ENCODE data around the gene CHRM2.

CHRM2 gene

GRCh38 chr7:136911344-136911743 lies 42.9 kb downstream of the CHRM2 start:
- CTCF ChIA-PET = no interaction called here
- TF ChIP-seq FOXK2 (IDR thresholded peaks at IDR 0.05) (no peak), LEF1 (IDR thresholded peaks at IDR 0.05; ENCODE audit: borderline replicate concordance) (no peak), HDGF (IDR thresholded peaks at IDR 0.05; ENCODE audit: borderline replicate concordance) (no peak)
- POLR2A ChIA-PET = no interaction called here
- peak; percentile 12 for DNase-seq (ENCODE audit: extremely low spot score)

GRCh38 chr7:136912339-136912738 lies 43.9 kb downstream of the CHRM2 start:
- TF ChIP-seq FOXM1 (IDR thresholded peaks at IDR 0.05; ENCODE audit: borderline replicate concordance) (no peak), LEF1 (IDR thresholded peaks at IDR 0.05; ENCODE audit: borderline replicate concordance) (no peak), FOXK2 (IDR thresholded peaks at IDR 0.05) (no peak), TARDBP (IDR thresholded peaks at IDR 0.05) (no peak), NFRKB (IDR thresholded peaks at IDR 0.05) (no peak), CTBP1 (IDR thresholded peaks at IDR 0.05; ENCODE audit: borderline replicate concordance) (no peak), SUZ12 (IDR thresholded peaks at IDR 0.05) (no peak), ARNT (IDR thresholded peaks at IDR 0.05) (no peak)
- POLR2A ChIA-PET = no interaction called here
- DNase-seq (ENCODE audit: extremely low spot score) = no peak
- CTCF ChIA-PET = no interaction called here

GRCh38 chr7:136914016-136914415 lies 45.6 kb downstream of the CHRM2 start:
- no peak for TF ChIP-seq FOXK2 (IDR thresholded peaks at IDR 0.05)
- TF ChIP-seq SP1 (IDR thresholded peaks at IDR 0.05) = no peak
- TF ChIP-seq FOXM1 (IDR thresholded peaks at IDR 0.05; ENCODE audit: borderline replicate concordance) = no peak
- no peak for TF ChIP-seq ARNT (IDR thresholded peaks at IDR 0.05)
- no peak for TF ChIP-seq TARDBP (IDR thresholded peaks at IDR 0.05)
- no peak for TF ChIP-seq SUZ12 (IDR thresholded peaks at IDR 0.05)
- TF ChIP-seq L3MBTL2 (conservative IDR thresholded peaks at IDR 0.05) = no peak
- TF ChIP-seq PKNOX1 (IDR thresholded peaks at IDR 0.05) = no peak
- no peak for TF ChIP-seq NFRKB (IDR thresholded peaks at IDR 0.05)
- no peak for DNase-seq (ENCODE audit: extremely low spot score)
- ChIA-PET POLR2A (no interaction called here), CTCF (no interaction called here)

- CTCF ChIA-PET = no interaction called here
- no peak for TF ChIP-seq PKNOX1 (IDR thresholded peaks at IDR 0.05)
- TF ChIP-seq HDGF (IDR thresholded peaks at IDR 0.05; ENCODE audit: borderline replicate concordance) = no peak
- no peak for TF ChIP-seq FOXK2 (IDR thresholded peaks at IDR 0.05)
- TF ChIP-seq NFRKB (IDR thresholded peaks at IDR 0.05) = no peak
- TF ChIP-seq TARDBP (IDR thresholded peaks at IDR 0.05) = no peak
- no peak for DNase-seq (ENCODE audit: extremely low spot score)
- POLR2A ChIA-PET = no interaction called here
Observed at GRCh38 chr7:136919820-136920219, 51.4 kb downstream of the CHRM2 start.

GRCh38 chr7:136923111-136923667 lies 54.7 kb downstream of the CHRM2 start:
- TF ChIP-seq FOXK2 (IDR thresholded peaks at IDR 0.05) (no peak), ELF4 (IDR thresholded peaks at IDR 0.05) (no peak), PKNOX1 (IDR thresholded peaks at IDR 0.05) (no peak), FOXM1 (IDR thresholded peaks at IDR 0.05; ENCODE audit: borderline replicate concordance) (no peak), SP1 (IDR thresholded peaks at IDR 0.05) (no peak), ZNF384 (IDR thresholded peaks at IDR 0.05) (no peak), BHLHE40 (IDR thresholded peaks at IDR 0.05; ENCODE audit: borderline replicate concordance) (no peak), LEF1 (IDR thresholded peaks at IDR 0.05; ENCODE audit: borderline replicate concordance) (no peak), SUZ12 (IDR thresholded peaks at IDR 0.05) (no peak), L3MBTL2 (conservative IDR thresholded peaks at IDR 0.05) (no peak), ARNT (IDR thresholded peaks at IDR 0.05) (no peak), FOXA1 (IDR thresholded peaks at IDR 0.05) (no peak), HDGF (IDR thresholded peaks at IDR 0.05; ENCODE audit: borderline replicate concordance) (no peak), NFRKB (IDR thresholded peaks at IDR 0.05) (no peak), CTBP1 (IDR thresholded peaks at IDR 0.05; ENCODE audit: borderline replicate concordance) (no peak), TARDBP (IDR thresholded peaks at IDR 0.05) (no peak)
- ChIA-PET POLR2A (no interaction called here), CTCF (no interaction called here)
- DNase-seq (ENCODE audit: extremely low spot score) = no peak

- POLR2A ChIA-PET = no interaction called here
- CTCF ChIA-PET = no interaction called here
- TF ChIP-seq FOXM1 (IDR thresholded peaks at IDR 0.05; ENCODE audit: borderline replicate concordance) = no peak
- no peak for TF ChIP-seq CTBP1 (IDR thresholded peaks at IDR 0.05; ENCODE audit: borderline replicate concordance)
- no peak for TF ChIP-seq HDGF (IDR thresholded peaks at IDR 0.05; ENCODE audit: borderline replicate concordance)
- no peak for TF ChIP-seq ZNF384 (IDR thresholded peaks at IDR 0.05)
- no peak for TF ChIP-seq PKNOX1 (IDR thresholded peaks at IDR 0.05)
- no peak for TF ChIP-seq NFRKB (IDR thresholded peaks at IDR 0.05)
- no peak for TF ChIP-seq L3MBTL2 (conservative IDR thresholded peaks at IDR 0.05)
- no peak for TF ChIP-seq BHLHE40 (IDR thresholded peaks at IDR 0.05; ENCODE audit: borderline replicate concordance)
- TF ChIP-seq FOXA1 (IDR thresholded peaks at IDR 0.05) = no peak
- no peak for TF ChIP-seq TARDBP (IDR thresholded peaks at IDR 0.05)
- no peak for TF ChIP-seq FOXK2 (IDR thresholded peaks at IDR 0.05)
- TF ChIP-seq SP1 (IDR thresholded peaks at IDR 0.05) = no peak
- no peak for TF ChIP-seq ELF4 (IDR thresholded peaks at IDR 0.05)
- TF ChIP-seq ARNT (IDR thresholded peaks at IDR 0.05) = no peak
- no peak for TF ChIP-seq LEF1 (IDR thresholded peaks at IDR 0.05; ENCODE audit: borderline replicate concordance)
- TF ChIP-seq SUZ12 (IDR thresholded peaks at IDR 0.05) = no peak
- DNase-seq (ENCODE audit: extremely low spot score) = no peak
Observed at GRCh38 chr7:136925044-136925443, 56.6 kb downstream of the CHRM2 start.
